ENCODE measurements around the gene DHX35. TPM values are rescaled to one million over a fixed set of nuclear protein-coding genes. Genes with fewer than 3 reads are reported as not detected.

Gene DHX35
- total RNA-seq, 4 donors from 2014 or later, result 14.9 to 24.0 (median 15.9) TPM

DNA sequence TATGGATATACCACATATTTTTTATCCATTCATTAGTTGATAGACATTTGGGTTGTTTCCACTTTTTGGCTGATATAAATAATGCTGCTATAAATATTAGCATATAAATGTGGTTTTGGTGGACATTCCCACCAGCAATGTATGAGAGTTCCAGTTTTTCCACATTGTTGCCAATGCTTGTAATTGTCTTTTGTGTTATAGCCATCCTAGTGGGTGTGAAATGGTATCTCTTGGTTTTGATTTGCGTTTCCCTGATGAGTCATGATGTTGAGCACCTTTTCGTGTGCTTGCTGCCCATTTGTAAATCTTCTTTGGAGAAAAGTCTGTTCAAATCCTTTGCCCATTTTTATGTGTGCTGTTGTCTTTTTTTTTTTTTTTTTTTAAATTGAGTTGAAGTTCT lies 54.4 kb downstream of the DHX35 start:
- Histone ChIP-seq H3K27ac (no peak overlapping the region), H3K36me3 (peaks cover 0 to 93% (median 0%) of the 10 kb centered on the region in 3 donors)
- 95 to 97% methylated on average over 2 of the region's 2 CpGs for WGBS, 2 donors

GRCh38 chr20:39019027-39019426 lies 56.9 kb downstream of the DHX35 start:
- H3K27me3 ChIP-seq, result no peaks in the 10 kb centered on the region
- DNase-seq (ENCODE audit: low spot score in 2 of 2), result no peak
- no peak overlapping the region for H3K27ac ChIP-seq
- H3K9me3 ChIP-seq, result no peaks in the 10 kb centered on the region
- no peaks in the 10 kb centered on the region for H3K4me1 ChIP-seq
- WGBS, 2 donors, result 95 to 96% methylated on average over 3 of the region's 3 CpGs
- TF ChIP-seq, protein P1, sequence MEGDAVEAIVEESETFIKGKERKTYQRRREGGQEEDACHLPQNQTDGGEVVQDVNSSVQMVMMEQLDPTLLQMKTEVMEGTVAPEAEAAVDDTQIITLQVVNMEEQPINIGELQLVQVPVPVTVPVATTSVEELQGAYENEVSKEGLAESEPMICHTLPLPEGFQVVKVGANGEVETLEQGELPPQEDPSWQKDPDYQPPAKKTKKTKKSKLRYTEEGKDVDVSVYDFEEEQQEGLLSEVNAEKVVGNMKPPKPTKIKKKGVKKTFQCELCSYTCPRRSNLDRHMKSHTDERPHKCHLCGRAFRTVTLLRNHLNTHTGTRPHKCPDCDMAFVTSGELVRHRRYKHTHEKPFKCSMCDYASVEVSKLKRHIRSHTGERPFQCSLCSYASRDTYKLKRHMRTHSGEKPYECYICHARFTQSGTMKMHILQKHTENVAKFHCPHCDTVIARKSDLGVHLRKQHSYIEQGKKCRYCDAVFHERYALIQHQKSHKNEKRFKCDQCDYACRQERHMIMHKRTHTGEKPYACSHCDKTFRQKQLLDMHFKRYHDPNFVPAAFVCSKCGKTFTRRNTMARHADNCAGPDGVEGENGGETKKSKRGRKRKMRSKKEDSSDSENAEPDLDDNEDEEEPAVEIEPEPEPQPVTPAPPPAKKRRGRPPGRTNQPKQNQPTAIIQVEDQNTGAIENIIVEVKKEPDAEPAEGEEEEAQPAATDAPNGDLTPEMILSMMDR (IDR thresholded peaks at IDR 0.05), result no peak
- TF ChIP-seq POLR2A (IDR thresholded peaks at IDR 0.05), result no peak
- TF ChIP-seq EP300 (IDR thresholded peaks at IDR 0.05), result no peak
- H3K4me3 ChIP-seq, result no peak overlapping the region
- peaks cover 0 to 95% (median 6%) of the 10 kb centered on the region in 3 donors for H3K36me3 ChIP-seq

More for the DNA sequence above, 54.4 kb downstream of the DHX35 start:
- no peak for TF ChIP-seq POLR2A (IDR thresholded peaks at IDR 0.05)
- TF ChIP-seq, protein P1 (IDR thresholded peaks at IDR 0.05), result no peak
- no peak for TF ChIP-seq EP300 (IDR thresholded peaks at IDR 0.05)
- Histone ChIP-seq H3K9me3 (no peaks in the 10 kb centered on the region), H3K4me1 (no peaks in the 10 kb centered on the region), H3K27me3 (no peaks in the 10 kb centered on the region), H3K4me3 (no peak overlapping the region)
- no peak for DNase-seq (ENCODE audit: low spot score in 2 of 2)

- Histone ChIP-seq H3K36me3 (peaks cover 0 to 95% (median 6%) of the 10 kb centered on the region in 3 donors), H3K4me3 (no peak overlapping the region), H3K27ac (no peak overlapping the region), H3K27me3 (no peaks in the 10 kb centered on the region), H3K4me1 (no peaks in the 10 kb centered on the region), H3K9me3 (no peaks in the 10 kb centered on the region)
- TF ChIP-seq EP300 (IDR thresholded peaks at IDR 0.05), result no peak
- TF ChIP-seq POLR2A (IDR thresholded peaks at IDR 0.05), result no peak
- TF ChIP-seq, protein P1 (IDR thresholded peaks at IDR 0.05), result no peak
- DNase-seq (ENCODE audit: low spot score in 2 of 2), result no peak
Measured at GRCh38 chr20:39019805-39020325, 57.7 kb downstream of the DHX35 start.

GRCh38 chr20:39021748-39022147 lies 59.6 kb downstream of the DHX35 start:
- Histone ChIP-seq H3K9me3 (no peaks in the 10 kb centered on the region), H3K36me3 (peaks cover 0 to 95% (median 6%) of the 10 kb centered on the region in 3 donors), H3K4me3 (no peak overlapping the region), H3K27me3 (no peaks in the 10 kb centered on the region), H3K4me1 (no peaks in the 10 kb centered on the region), H3K27ac (no peak overlapping the region)
- WGBS, 2 donors, result 81 to 89% methylated on average over 5 of the region's 5 CpGs
- no peak for DNase-seq (ENCODE audit: low spot score in 2 of 2)
- TF ChIP-seq POLR2A (IDR thresholded peaks at IDR 0.05) (no peak), EP300 (IDR thresholded peaks at IDR 0.05) (no peak)
- TF ChIP-seq, protein P1 (IDR thresholded peaks at IDR 0.05), result no peak

GRCh38 chr20:39025883-39026282 lies 63.7 kb downstream of the DHX35 start:
- peaks cover 0 to 89% (median 6%) of the 10 kb centered on the region in 3 donors for H3K36me3 ChIP-seq
- H3K27me3 ChIP-seq, result no peaks in the 10 kb centered on the region
- no peaks in the 10 kb centered on the region for H3K9me3 ChIP-seq
- no peaks in the 10 kb centered on the region for H3K4me1 ChIP-seq
- no peak overlapping the region for H3K4me3 ChIP-seq
- WGBS, 2 donors, result 93% methylated on average over 9 of the region's 9 CpGs
- no peak for TF ChIP-seq EP300 (IDR thresholded peaks at IDR 0.05)
- TF ChIP-seq POLR2A (IDR thresholded peaks at IDR 0.05), result no peak
- TF ChIP-seq, protein P1 (IDR thresholded peaks at IDR 0.05), result no peak
- no peak for DNase-seq (ENCODE audit: low spot score in 2 of 2)
- H3K27ac ChIP-seq, result no peak overlapping the region

Data from tibial nerve (tissue), 4 donors.